Natural killer cell treated with Interleukin-12 subunit alpha and Interleukin-12 subunit beta and Interleukin-15 and Interleukin-18, amount 100 ng/mL, for 72 hours (primary cell): ENCODE data around the gene ANKRD39. TPM values are rescaled to one million over a fixed set of nuclear protein-coding genes. Genes with fewer than 3 reads are reported as not detected.

Experiments
- ATAC-seq, 2 donors: fragments of 150-1000 bp; cut with Tn5 transposase in 1 of 2; sonication (Bioruptor Pico), chemical (Tn5 transposase) in 1 of 2; 2 replicates each; pipeline ENCODE4 v1.10.0; 2021
- DNase-seq: peaks from one replicate; pipeline ENCODE4 v3.0.0; 2022; ENCODE audit warnings: low spot score
- H3K27ac Mint-ChIP-seq, 2 donors: 1 replicate in 1 of 2; 2 replicates in 1 of 2; pipeline ENCODE4 v1.8.0; 2022; ENCODE audit warnings: mixed read lengths in 2 of 2, mild to moderate bottlenecking in 1 of 2, moderate library complexity in 1 of 2
- H3K27me3 Mint-ChIP-seq, 2 donors: 1 replicate in 1 of 2; 2 replicates in 1 of 2; pipeline ENCODE4 v1.8.0; 2022; ENCODE audit warnings: mixed read lengths in 2 of 2
- H3K36me3 Mint-ChIP-seq: one replicate; pipeline ENCODE4 v1.8.0; 2022; ENCODE audit warnings: mixed read lengths
- H3K4me1 Mint-ChIP-seq, 2 donors: 1 replicate in 1 of 2; 2 replicates in 1 of 2; pipeline ENCODE4 v1.8.0; 2022; ENCODE audit warnings: low read depth in 2 of 2, mixed read lengths in 2 of 2, mild to moderate bottlenecking in 1 of 2
- H3K4me3 Mint-ChIP-seq: one replicate; pipeline ENCODE4 v1.8.0; 2022; ENCODE audit warnings: mixed read lengths
- H3K9me3 Mint-ChIP-seq: 2 replicates; pipeline ENCODE4 v1.8.0; 2022; ENCODE audit warnings: mixed read lengths
- total RNA-seq, 2 donors: library from RNA; stranded (reverse); gene quantifications; one replicate each; pipeline ENCODE4 v1.2.3, GENCODE V29; 2022

ANKRD39 gene
- total RNA-seq, 2 donors from 2014 or later: 27.8 to 41.7 TPM

DNA sequence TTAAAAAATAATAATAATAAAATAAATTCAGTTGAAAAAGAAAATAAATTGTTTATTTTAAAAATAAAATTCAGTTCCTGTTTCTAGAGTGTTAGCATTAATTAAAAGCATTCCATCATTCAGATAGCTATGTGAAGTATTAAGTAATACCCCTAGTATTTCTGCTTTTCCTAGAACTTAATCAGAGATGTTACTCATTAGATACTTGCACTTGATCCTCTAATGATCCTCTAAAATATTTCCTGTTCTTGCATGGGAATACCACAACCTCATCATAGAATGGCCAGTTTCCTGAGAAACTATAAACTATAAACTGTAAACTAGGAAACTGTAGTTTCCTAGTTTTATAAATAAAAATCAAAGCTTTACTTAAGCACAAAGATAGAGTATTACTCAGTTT, 52.8 kb downstream of the ANKRD39 start:
- no peak overlapping the region for H3K27ac Mint-ChIP-seq
- DNase-seq: no peak
- no peak for ATAC-seq
- H3K4me1 Mint-ChIP-seq: peaks cover 8 to 9% of the 10 kb centered on the region in 2 donors
- no peaks in the 10 kb centered on the region for H3K9me3 Mint-ChIP-seq
- no peaks in the 10 kb centered on the region for H3K36me3 Mint-ChIP-seq
- H3K4me3 Mint-ChIP-seq: no peak overlapping the region
- no peaks in the 10 kb centered on the region for H3K27me3 Mint-ChIP-seq

DNA sequence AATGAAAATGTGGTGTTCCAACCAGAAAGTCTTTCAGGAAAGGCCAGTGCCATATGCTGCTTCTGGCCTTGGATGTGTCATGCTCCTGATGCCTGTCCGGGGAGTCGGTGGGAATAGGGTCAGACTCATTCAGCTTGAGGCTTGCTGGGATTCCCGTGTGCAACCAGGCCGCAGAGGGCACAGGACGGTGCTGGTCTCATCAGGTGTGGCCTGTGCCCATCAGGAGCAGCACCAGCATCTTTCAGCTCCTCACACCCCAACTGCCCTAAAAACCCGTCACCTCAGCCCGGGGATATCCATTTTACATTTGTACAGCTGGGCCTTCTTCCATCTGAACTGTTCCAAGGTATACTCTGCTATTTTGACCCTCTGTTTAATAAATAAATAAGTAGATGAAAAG, 55.1 kb downstream of the ANKRD39 start:
- no peak for ATAC-seq
- Mint-ChIP-seq H3K4me3 (no peak overlapping the region), H3K36me3 (no peaks in the 10 kb centered on the region), H3K4me1 (peaks cover 8 to 9% of the 10 kb centered on the region in 2 donors), H3K27ac (no peak overlapping the region), H3K9me3 (no peaks in the 10 kb centered on the region), H3K27me3 (no peaks in the 10 kb centered on the region)
- no peak for DNase-seq

DNA sequence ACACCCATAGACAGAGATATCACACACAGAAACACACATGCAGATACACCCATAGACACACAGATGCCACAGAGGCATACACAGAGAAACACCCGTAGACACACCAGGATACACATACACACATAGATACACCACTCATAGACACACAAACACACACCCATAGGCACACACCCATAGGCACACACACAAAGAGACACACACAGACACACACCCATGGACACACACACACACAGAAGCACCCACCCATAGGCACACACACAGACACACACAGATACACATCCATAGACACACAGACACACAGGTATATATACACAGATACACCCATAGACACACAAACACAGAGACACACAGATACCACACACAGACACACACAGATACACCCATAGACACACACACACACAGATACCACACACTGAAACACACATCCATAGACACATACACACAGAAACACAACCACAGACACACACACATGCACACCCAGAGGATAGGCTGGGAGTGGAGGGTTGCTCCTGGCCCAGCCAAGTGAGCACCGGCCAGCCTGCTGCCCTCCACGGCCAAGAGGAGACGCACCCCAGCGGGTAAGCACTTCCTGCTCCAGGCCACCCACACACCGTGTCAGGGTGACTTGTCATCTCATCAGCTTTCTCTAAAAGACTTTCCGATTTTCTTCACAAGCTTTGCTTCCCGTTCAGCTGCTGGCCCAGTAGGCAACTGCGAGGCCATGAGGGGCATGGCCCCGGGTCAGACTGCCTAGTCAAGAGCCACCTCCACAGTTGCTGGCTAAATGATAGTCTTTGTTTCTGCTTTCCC, 55.8 kb downstream of the ANKRD39 start:
- Mint-ChIP-seq H3K27me3 (no peaks in the 10 kb centered on the region), H3K36me3 (no peaks in the 10 kb centered on the region), H3K4me1 (peaks cover 8 to 9% of the 10 kb centered on the region in 2 donors), H3K27ac (no peak overlapping the region), H3K4me3 (no peak overlapping the region), H3K9me3 (no peaks in the 10 kb centered on the region)
- peak; percentile 63 to 73 for ATAC-seq
- DNase-seq: no peak

DNA sequence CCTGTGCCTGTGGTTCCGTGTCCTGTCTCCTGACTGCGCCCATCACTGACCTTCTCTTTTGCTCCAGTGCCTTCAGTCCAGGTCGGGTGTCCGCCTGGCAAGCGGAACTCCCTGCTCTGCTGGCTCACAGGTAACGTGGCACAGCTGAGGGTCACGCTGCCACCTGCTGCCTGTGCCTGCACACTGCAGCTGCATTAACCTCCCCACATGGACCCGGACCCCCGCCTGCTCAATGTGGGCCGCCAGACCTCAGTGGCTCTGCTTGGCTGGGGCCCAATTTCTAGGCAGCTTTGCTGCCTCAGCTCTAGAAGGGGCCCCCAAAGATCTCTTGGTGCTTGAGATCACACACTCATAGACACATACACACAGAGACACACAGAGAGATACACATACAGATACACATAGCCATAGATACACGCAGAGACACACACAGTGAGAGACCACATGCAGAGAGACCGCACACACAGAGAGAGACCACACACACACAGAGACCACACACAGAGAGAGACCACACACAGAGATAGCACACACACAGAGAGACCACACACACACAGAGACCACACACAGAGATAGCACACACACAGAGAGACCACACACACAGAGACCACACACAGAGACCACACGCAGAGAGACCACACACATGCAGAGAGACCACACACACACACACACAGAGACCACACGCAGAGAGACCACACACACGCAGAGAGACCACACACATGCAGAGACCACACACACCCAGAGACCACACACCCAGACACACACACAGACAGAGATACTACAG, 56.6 kb downstream of the ANKRD39 start:
- peaks cover under 1 to 2% of the 10 kb centered on the region in 2 donors for H3K4me1 Mint-ChIP-seq
- H3K9me3 Mint-ChIP-seq: no peaks in the 10 kb centered on the region
- ATAC-seq (peak; percentile 82 to 86), DNase-seq (peak; percentile 74)
- H3K36me3 Mint-ChIP-seq: no peaks in the 10 kb centered on the region
- no peak overlapping the region for H3K4me3 Mint-ChIP-seq
- no peak overlapping the region for H3K27ac Mint-ChIP-seq
- no peaks in the 10 kb centered on the region for H3K27me3 Mint-ChIP-seq

DNA sequence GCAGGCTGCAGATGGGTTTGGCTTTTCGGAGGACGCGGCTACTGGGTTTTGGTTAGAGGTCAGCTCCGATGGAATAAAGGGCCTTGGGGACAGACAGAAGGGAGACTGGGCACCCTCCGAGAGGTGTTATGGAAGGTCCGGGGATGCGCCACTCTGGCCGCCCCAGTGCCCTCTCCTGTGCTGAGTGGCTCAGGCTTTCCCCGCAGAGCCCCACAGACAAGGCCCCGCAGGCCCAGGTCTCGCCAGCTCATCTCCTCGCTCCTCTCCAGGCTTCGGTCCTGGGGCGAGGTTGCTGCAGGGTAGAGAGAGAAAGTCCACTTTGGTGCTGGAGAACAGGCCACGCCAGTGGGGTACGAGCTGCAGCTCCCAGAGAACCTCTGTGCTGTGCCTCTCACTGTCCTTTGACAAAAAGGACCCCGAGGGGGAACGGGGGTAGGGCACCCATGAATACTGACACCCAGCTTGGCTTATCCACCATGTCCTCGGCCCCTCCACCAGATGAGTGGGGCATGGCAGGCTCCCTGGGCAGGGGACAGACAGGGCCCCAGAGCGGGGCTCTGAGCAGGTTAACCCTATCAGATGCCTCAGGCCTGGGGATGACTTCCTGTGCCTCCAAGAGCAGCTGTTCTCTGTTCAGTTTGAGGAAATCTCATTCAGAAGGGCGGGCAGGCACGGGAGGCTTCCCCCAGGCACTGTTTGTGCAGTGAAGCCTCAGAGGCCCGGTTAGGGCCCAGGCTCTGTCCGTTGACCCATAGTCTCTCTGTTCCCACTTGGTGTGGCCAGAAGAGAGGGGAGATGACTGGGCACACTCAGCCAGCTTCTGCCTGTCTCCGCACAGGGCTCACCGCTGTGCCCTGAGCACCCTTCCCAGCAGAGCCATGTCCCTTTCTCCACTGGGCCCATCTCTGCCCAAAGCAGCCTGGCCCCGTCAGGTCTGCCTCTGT, 57.5 kb downstream of the ANKRD39 start:
- DNase-seq (no peak), ATAC-seq (peak; percentile 1 to 30)
- Mint-ChIP-seq H3K27me3 (no peaks in the 10 kb centered on the region), H3K36me3 (no peaks in the 10 kb centered on the region), H3K4me3 (no peak overlapping the region), H3K27ac (no peak overlapping the region), H3K9me3 (no peaks in the 10 kb centered on the region), H3K4me1 (no peaks in the 10 kb centered on the region)

DNA sequence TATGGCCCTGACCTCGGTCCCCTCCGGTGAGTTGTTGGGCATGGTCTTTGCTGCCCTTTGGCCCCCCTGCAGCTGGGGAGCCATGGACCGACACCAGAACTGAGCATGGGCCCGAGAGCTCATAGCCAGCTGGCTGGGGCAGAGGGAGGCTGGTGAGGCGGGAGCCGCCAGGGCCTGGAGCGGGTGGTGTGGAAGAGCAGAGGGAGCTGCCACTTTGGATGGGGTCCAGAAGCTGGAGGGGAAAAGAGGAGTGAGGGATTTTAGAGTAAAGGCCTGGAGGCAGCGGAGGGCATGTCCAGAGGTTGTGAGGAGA, 58.2 kb downstream of the ANKRD39 start:
- Mint-ChIP-seq H3K27me3 (no peaks in the 10 kb centered on the region), H3K4me3 (no peak overlapping the region), H3K4me1 (no peaks in the 10 kb centered on the region), H3K27ac (no peak overlapping the region), H3K36me3 (no peaks in the 10 kb centered on the region), H3K9me3 (no peaks in the 10 kb centered on the region)
- DNase-seq: no peak
- no peak for ATAC-seq

DNA sequence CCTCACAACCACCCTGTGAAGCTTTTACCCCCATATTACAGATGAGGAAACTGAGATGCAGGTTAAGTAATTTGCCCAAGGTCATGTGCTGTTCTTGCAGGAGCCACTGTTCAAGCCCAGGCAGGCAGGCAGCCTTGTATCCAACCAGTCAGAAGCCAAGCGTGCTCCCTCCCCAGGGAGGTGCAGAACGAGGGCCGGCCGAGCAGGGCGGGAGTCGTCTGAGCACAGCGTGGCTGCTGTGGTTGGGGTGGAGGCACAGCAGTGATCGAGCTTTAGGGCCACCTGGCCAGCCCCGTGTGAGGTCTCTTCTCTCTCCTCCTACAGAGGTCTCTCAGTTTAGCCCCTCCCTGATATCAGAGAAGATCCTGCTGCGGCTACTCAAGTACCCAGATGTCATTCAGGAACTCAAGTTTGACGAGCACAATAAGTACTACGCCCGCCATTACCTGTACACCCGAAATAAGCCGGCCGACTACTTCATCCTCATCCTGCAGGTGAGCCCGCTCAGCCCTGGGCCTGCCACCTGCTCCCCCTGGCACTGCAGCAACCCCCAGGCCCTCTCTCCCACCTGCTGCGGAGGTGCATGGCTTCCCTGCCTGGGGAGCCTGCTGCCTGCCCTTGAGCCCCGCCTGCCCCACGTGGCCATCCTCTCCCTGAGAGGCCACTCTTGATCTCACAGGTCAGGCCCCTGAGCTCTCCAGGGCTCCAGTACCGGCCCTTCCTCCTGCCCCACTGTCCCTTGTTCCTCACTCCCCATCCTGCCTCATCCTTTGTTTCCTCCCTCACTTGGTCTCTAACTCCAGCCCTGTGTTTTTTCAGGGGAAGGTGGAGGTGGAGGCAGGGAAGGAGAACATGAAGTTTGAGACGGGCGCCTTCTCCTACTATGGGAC, 58.8 kb downstream of the ANKRD39 start:
- no peaks in the 10 kb centered on the region for H3K9me3 Mint-ChIP-seq
- H3K27ac Mint-ChIP-seq: no peak overlapping the region
- H3K4me3 Mint-ChIP-seq: no peak overlapping the region
- no peak for ATAC-seq
- no peaks in the 10 kb centered on the region for H3K4me1 Mint-ChIP-seq
- no peaks in the 10 kb centered on the region for H3K27me3 Mint-ChIP-seq
- DNase-seq: no peak
- H3K36me3 Mint-ChIP-seq: no peaks in the 10 kb centered on the region

Other genes with a start within 250 kb of the ANKRD39 start
- 10 to 100 TPM; 62.3 to 95.6 TPM for gene KANSL3, start 219.7 kb downstream of the ANKRD39 start, total RNA-seq
- not detected for gene FER1L5, start 215.3 kb downstream of the ANKRD39 start, total RNA-seq
- gene LMAN2L, start 118.0 kb downstream of the ANKRD39 start, total RNA-seq: 1 to 10 TPM; 7.5 to 8.3 TPM
- gene CNNM4, start 97.1 kb downstream of the ANKRD39 start, total RNA-seq: 1 to 10 TPM; 7.3 to 8.4 TPM
- gene CNNM3, start 41.7 kb downstream of the ANKRD39 start, total RNA-seq: 10 to 100 TPM; 15.7 to 32.9 TPM
- gene ANKRD23, start 14.0 kb downstream of the ANKRD39 start, total RNA-seq: 10 to 100 TPM in 1 of 2 donors, 1 to 10 TPM in 1; 7.4 to 12.9 TPM
- gene SEMA4C, start 12.1 kb upstream of the ANKRD39 start, total RNA-seq: 10 to 100 TPM; 17.0 to 18.0 TPM
- not detected for gene FAM178B, start 128.6 kb upstream of the ANKRD39 start, total RNA-seq
- gene FAHD2B, start 236.9 kb upstream of the ANKRD39 start, total RNA-seq: 10 to 100 TPM; 14.3 to 16.6 TPM